ENCODE data around the gene MYRIP. TPM values are rescaled to one million over a fixed set of nuclear protein-coding genes. Genes with fewer than 3 reads are reported as not detected.
"Not testable (repeated sequence)": the region's sequence is repeated elsewhere in the genome, so short reads cannot be mapped to it uniquely, and the experiment has no call there.

Gene MYRIP
- total RNA-seq, 1 donor from 2014 or later, result 0.54 TPM

- H3K27ac Mint-ChIP-seq (ENCODE audit: unreplicated experiment), result no peak overlapping the region
- peaks cover 4% of the 10 kb centered on the region for H3K36me3 Mint-ChIP-seq (ENCODE audit: low read depth)
- no peak for TF ChIP-seq CTCF (conservative IDR thresholded peaks at IDR 0.05)
- H3K4me1 Mint-ChIP-seq, result peaks cover 3% of the 10 kb centered on the region
- DNase-seq (ENCODE audit: low read depth, low spot score), result no peak
- H3K4me3 Mint-ChIP-seq, result no peak overlapping the region
- H3K9me3 Mint-ChIP-seq, result peaks cover 14% of the 10 kb centered on the region
- H3K27me3 Mint-ChIP-seq (ENCODE audit: low read depth), result peaks cover 38% of the 10 kb centered on the region
Measured at GRCh38 chr3:40021338-40021737, 211.9 kb downstream of the MYRIP start.

- DNase-seq (ENCODE audit: low read depth, low spot score), result no peak
- Mint-ChIP-seq H3K9me3 (peaks cover 23% of the 10 kb centered on the region), H3K36me3 (ENCODE audit: low read depth) (peaks cover 8% of the 10 kb centered on the region), H3K4me3 (no peak overlapping the region), H3K27me3 (ENCODE audit: low read depth) (peaks cover 37% of the 10 kb centered on the region), H3K4me1 (peaks cover 3% of the 10 kb centered on the region), H3K27ac (ENCODE audit: unreplicated experiment) (no peak overlapping the region)
- no peak for TF ChIP-seq CTCF (conservative IDR thresholded peaks at IDR 0.05)
Measured at GRCh38 chr3:40022297-40022827, 213.0 kb downstream of the MYRIP start.

- H3K27ac Mint-ChIP-seq (ENCODE audit: unreplicated experiment), result no peak overlapping the region
- peaks cover 3% of the 10 kb centered on the region for H3K4me1 Mint-ChIP-seq
- H3K9me3 Mint-ChIP-seq, result peaks cover 24% of the 10 kb centered on the region
- TF ChIP-seq CTCF (conservative IDR thresholded peaks at IDR 0.05), result no peak
- peaks cover 24% of the 10 kb centered on the region for H3K27me3 Mint-ChIP-seq (ENCODE audit: low read depth)
- H3K36me3 Mint-ChIP-seq (ENCODE audit: low read depth), result peaks cover 8% of the 10 kb centered on the region
- DNase-seq (ENCODE audit: low read depth, low spot score), result no peak
- H3K4me3 Mint-ChIP-seq, result no peak overlapping the region
Measured at GRCh38 chr3:40024526-40024925, 215.1 kb downstream of the MYRIP start.

- peaks cover 24% of the 10 kb centered on the region for H3K27me3 Mint-ChIP-seq (ENCODE audit: low read depth)
- not testable (repeated sequence) for H3K4me1 Mint-ChIP-seq; H3K36me3 Mint-ChIP-seq (ENCODE audit: low read depth); H3K4me3 Mint-ChIP-seq; DNase-seq (ENCODE audit: low read depth, low spot score); H3K27ac Mint-ChIP-seq (ENCODE audit: unreplicated experiment)
- peaks cover 24% of the 10 kb centered on the region for H3K9me3 Mint-ChIP-seq
Measured at GRCh38 chr3:40025892-40026291, 216.5 kb downstream of the MYRIP start.

- Mint-ChIP-seq H3K27me3 (ENCODE audit: low read depth) (peaks cover 5% of the 10 kb centered on the region), H3K36me3 (ENCODE audit: low read depth) (no peaks in the 10 kb centered on the region), H3K27ac (ENCODE audit: unreplicated experiment) (no peak overlapping the region), H3K9me3 (peaks cover 2% of the 10 kb centered on the region), H3K4me3 (no peak overlapping the region), H3K4me1 (no peaks in the 10 kb centered on the region)
- no peak for TF ChIP-seq CTCF (conservative IDR thresholded peaks at IDR 0.05)
- no peak for DNase-seq (ENCODE audit: low read depth, low spot score)
Measured at GRCh38 chr3:40035177-40035576, 225.8 kb downstream of the MYRIP start.

- Mint-ChIP-seq H3K4me3 (no peak overlapping the region), H3K27me3 (ENCODE audit: low read depth) (peaks cover 2% of the 10 kb centered on the region), H3K9me3 (no peaks in the 10 kb centered on the region), H3K36me3 (ENCODE audit: low read depth) (no peaks in the 10 kb centered on the region), H3K4me1 (no peaks in the 10 kb centered on the region), H3K27ac (ENCODE audit: unreplicated experiment) (no peak overlapping the region)
- TF ChIP-seq CTCF (conservative IDR thresholded peaks at IDR 0.05), result no peak
- DNase-seq (ENCODE audit: low read depth, low spot score), result no peak
Measured at GRCh38 chr3:40037582-40037981, 228.2 kb downstream of the MYRIP start.
